22Rv1 (cell line): Measurements from ENCODE around the gene CAB39L.

Source experiments
- CTCF ChIP-seq: fragments of 450-650 bp; IDR thresholded peaks from 2 replicates; pipeline ENCODE4 v1.5.1; 2017; ENCODE audit warnings: mild to moderate bottlenecking
- ZFX ChIP-seq: fragments of 450-650 bp; IDR thresholded peaks from 2 replicates; pipeline ENCODE4 v1.6.1; 2017; ENCODE audit warnings: antibody characterized with exemption, borderline replicate concordance

- no peak for TF ChIP-seq CTCF
- no peak for TF ChIP-seq ZFX
Measured at GRCh38 chr13:49262634-49263033, 181.2 kb downstream of the CAB39L start.
